OCI-LY7 (cell line): Measurements from ENCODE around the gene DNAH3.

Experiments used
- CTCF ChIP-seq: fragments of 200-600 bp; sonication (generic); conservative IDR thresholded peaks from 2 replicates; pipeline ENCODE4 v1.5.1; 2014; ENCODE audit warnings: mild to moderate bottlenecking, antibody characterized with exemption, low read length, moderate library complexity, mixed read lengths
- EZH2phosphoT487 ChIP-seq: fragments of 200-600 bp; sonication (generic); IDR thresholded peaks from 2 replicates; pipeline ENCODE4 v1.6.1; 2018; ENCODE audit warnings: low read depth, borderline replicate concordance, mild to moderate bottlenecking, mixed run types, antibody characterized with exemption, low read length, moderate library complexity, mixed read lengths

GRCh38 chr16:20899477-20900298 lies 251.0 kb downstream of the DNAH3 start:
- TF ChIP-seq CTCF (no peak), EZH2phosphoT487 (no peak)
